GM23338 (cell line): ENCODE results near the gene MTX3. TPM values are rescaled to one million over a fixed set of nuclear protein-coding genes. Genes with fewer than 3 reads are reported as not detected.

Source experiments
- ATAC-seq: fragments of 200-7000 bp; cut with Tn5 transposase; 3 replicates; pipeline ENCODE4 v1.9.1; 2020
- DNase-seq: peaks from one replicate; pipeline ENCODE4 v3.0.0-alpha.2; 2015; ENCODE audit warnings: low spot score
- H2AFZ ChIP-seq: fragments of 200-600 bp; sonication (generic); 2 replicates; pipeline ENCODE4 v1.8.0; 2016; ENCODE audit warnings: antibody characterized with exemption, mild to moderate bottlenecking, moderate library complexity
- H3F3A ChIP-seq: fragments of 200-600 bp; sonication (generic); replicated peaks from 2 replicates; pipeline ENCODE4 v1.8.0; 2017; ENCODE audit warnings: antibody characterized with exemption, mixed run types, low read depth
- H3K27ac ChIP-seq: fragments of 200-600 bp; sonication (generic); 2 replicates; pipeline ENCODE4 v1.6.1; 2016; ENCODE audit warnings: low read depth
- H3K27me3 ChIP-seq: fragments of 200-600 bp; sonication (generic); 2 replicates; pipeline ENCODE4 v1.8.0; 2016; ENCODE audit warnings: mild to moderate bottlenecking, mixed run types, moderate library complexity; ENCODE audit not compliant: insufficient read depth
- H3K36me3 ChIP-seq: fragments of 200-600 bp; sonication (generic); 2 replicates; pipeline ENCODE4 v1.8.0; 2016; ENCODE audit warnings: mild to moderate bottlenecking; ENCODE audit not compliant: insufficient read depth
- H3K4me1 ChIP-seq: fragments of 200-600 bp; sonication (generic); 2 replicates; pipeline ENCODE4 v1.8.0; 2016; ENCODE audit warnings: mild to moderate bottlenecking, moderate library complexity; ENCODE audit not compliant: insufficient read depth
- H3K4me2 ChIP-seq: fragments of 200-600 bp; sonication (generic); 2 replicates; pipeline ENCODE4 v1.7.1; 2017; ENCODE audit warnings: mixed run types
- H3K4me3 ChIP-seq: fragments of 200-600 bp; sonication (generic); 2 replicates; pipeline ENCODE4 v1.6.1; 2016; ENCODE audit warnings: mixed run types
- H3K79me2 ChIP-seq: fragments of 200-600 bp; sonication (generic); replicated peaks from 2 replicates; pipeline ENCODE4 v1.8.0; 2017; ENCODE audit warnings: mild to moderate bottlenecking; ENCODE audit not compliant: insufficient read depth
- H3K9me2 ChIP-seq: fragments of 200-600 bp; sonication (generic); 2 replicates; pipeline ENCODE4 v1.8.0; 2017; ENCODE audit not compliant: insufficient read depth
- H4K20me1 ChIP-seq: fragments of 200-600 bp; sonication (generic); replicated peaks from 2 replicates; pipeline ENCODE4 v1.8.0; 2017; ENCODE audit warnings: mild to moderate bottlenecking; ENCODE audit not compliant: insufficient read depth
- H3K27ac Mint-ChIP-seq: 2 replicates; pipeline ENCODE4 v1.8.0; 2020; ENCODE audit warnings: inconsistent platforms, mild to moderate bottlenecking, moderate library complexity, mixed read lengths
- H3K27me3 Mint-ChIP-seq: 3 replicates; pipeline ENCODE4 v1.8.0; 2022; ENCODE audit warnings: low read depth, mild to moderate bottlenecking, moderate library complexity, mixed read lengths, inconsistent platforms; ENCODE audit not compliant: insufficient read depth, poor library complexity
- H3K36me3 Mint-ChIP-seq: 3 replicates; pipeline ENCODE4 v1.8.0; 2021; ENCODE audit warnings: low read depth, mild to moderate bottlenecking, inconsistent platforms, moderate library complexity, mixed read lengths
- H3K4me1 Mint-ChIP-seq: 3 replicates; pipeline ENCODE4 v1.8.0; 2020; ENCODE audit warnings: mild to moderate bottlenecking, inconsistent platforms, mixed read lengths
- H3K4me3 Mint-ChIP-seq: 3 replicates; pipeline ENCODE4 v1.8.0; 2021; ENCODE audit warnings: moderate library complexity, mild to moderate bottlenecking, inconsistent platforms, mixed read lengths
- H3K9me3 Mint-ChIP-seq: 3 replicates; pipeline ENCODE4 v1.8.0; 2020; ENCODE audit warnings: moderate library complexity, mild to moderate bottlenecking, inconsistent platforms, mixed read lengths
- CREB1 ChIP-seq: fragments of 250-450 bp; sonication (Bioruptor Pico); IDR thresholded peaks from 2 replicates; pipeline ENCODE4 v1.5.0; 2020; ENCODE audit warnings: low read depth, mild to moderate bottlenecking, moderate library complexity
- CTCF ChIP-seq, 2 experiments: fragments of 200-600 bp in 1 of 2; sonication (generic) in 1 of 2; conservative IDR thresholded peaks; 2 replicates each; pipeline versions ENCODE4 v1.5.1 to v1.6.1; 2016 to 2017; ENCODE audit warnings: antibody characterized with exemption in 2 of 2, low read depth in 2 of 2, mild to moderate bottlenecking in 2 of 2, moderate library complexity in 1 of 2
- EZH2 ChIP-seq: fragments of 200-600 bp; sonication (generic); IDR thresholded peaks from one replicate; pipeline ENCODE4 v1.8.0; 2017; ENCODE audit warnings: antibody characterized with exemption, mild to moderate bottlenecking, low read depth; ENCODE audit not compliant: unreplicated experiment
- EZH2phosphoT487 ChIP-seq: fragments of 200-600 bp; sonication (generic); IDR thresholded peaks from one replicate; pipeline ENCODE4 v1.8.1; 2018; ENCODE audit warnings: antibody characterized with exemption; ENCODE audit not compliant: unreplicated experiment
- JUNB ChIP-seq: IDR thresholded peaks from one replicate; pipeline ENCODE4 v1.6.1; 2016; ENCODE audit warnings: antibody characterized with exemption; ENCODE audit not compliant: unreplicated experiment
- NANOG ChIP-seq: IDR thresholded peaks from 2 replicates; pipeline ENCODE4 v1.6.1; 2016; ENCODE audit warnings: antibody characterized with exemption, borderline replicate concordance
- POLR2AphosphoS5 ChIP-seq: IDR thresholded peaks from 2 replicates; pipeline ENCODE4 v1.6.1; 2016; ENCODE audit warnings: antibody characterized with exemption, low read depth
- STAT1 ChIP-seq: IDR thresholded peaks from one replicate; pipeline ENCODE4 v1.6.1; 2016; ENCODE audit warnings: antibody characterized with exemption; ENCODE audit not compliant: unreplicated experiment
- ZNF114 ChIP-seq: fragments of 250-450 bp; sonication (Bioruptor Pico); IDR thresholded peaks from 2 replicates; pipeline ENCODE4 v1.5.0; 2020; ENCODE audit warnings: mild to moderate bottlenecking, moderate library complexity
- ZNF331 ChIP-seq: fragments of 250-450 bp; sonication (Bioruptor Pico); IDR thresholded peaks from 2 replicates; pipeline ENCODE4 v1.5.0; 2020; ENCODE audit warnings: low read depth, mild to moderate bottlenecking, moderate library complexity
- polyA plus RNA-seq: library from polyadenylated mRNA; unstranded; fragments of >200 nt; fragmentation: Nextera tagmentation; extraction: Ambion mirVana; gene quantifications from 2 replicates; pipeline ENCODE4 v1.2.1, GENCODE V29; 2016
- total RNA-seq: library from RNA; depleted of rRNA; stranded (reverse); fragments of >200 nt; shearing (Covaris generic); gene quantifications from 2 replicates; pipeline ENCODE4 v1.2.3, GENCODE V29; 2014
- TF ChIP-seq, protein P1 (sequence below): IDR thresholded peaks from 2 replicates; pipeline ENCODE4 v1.6.1; 2016; ENCODE audit warnings: antibody characterized with exemption
- TF ChIP-seq, protein P2 (sequence below): fragments of 250-450 bp; sonication (Bioruptor Pico); IDR thresholded peaks from 2 replicates; pipeline ENCODE4 v1.5.0; 2020; ENCODE audit warnings: mild to moderate bottlenecking, moderate library complexity
- TF ChIP-seq, protein P3 (sequence below): IDR thresholded peaks from one replicate; pipeline ENCODE4 v1.6.1; 2018; ENCODE audit warnings: antibody characterized with exemption; ENCODE audit not compliant: unreplicated experiment

The MTX3 gene
- total and polyA plus RNA-seq, 2 experiments from 2014 or later, result 11.3 to 33.8 TPM

DNA sequence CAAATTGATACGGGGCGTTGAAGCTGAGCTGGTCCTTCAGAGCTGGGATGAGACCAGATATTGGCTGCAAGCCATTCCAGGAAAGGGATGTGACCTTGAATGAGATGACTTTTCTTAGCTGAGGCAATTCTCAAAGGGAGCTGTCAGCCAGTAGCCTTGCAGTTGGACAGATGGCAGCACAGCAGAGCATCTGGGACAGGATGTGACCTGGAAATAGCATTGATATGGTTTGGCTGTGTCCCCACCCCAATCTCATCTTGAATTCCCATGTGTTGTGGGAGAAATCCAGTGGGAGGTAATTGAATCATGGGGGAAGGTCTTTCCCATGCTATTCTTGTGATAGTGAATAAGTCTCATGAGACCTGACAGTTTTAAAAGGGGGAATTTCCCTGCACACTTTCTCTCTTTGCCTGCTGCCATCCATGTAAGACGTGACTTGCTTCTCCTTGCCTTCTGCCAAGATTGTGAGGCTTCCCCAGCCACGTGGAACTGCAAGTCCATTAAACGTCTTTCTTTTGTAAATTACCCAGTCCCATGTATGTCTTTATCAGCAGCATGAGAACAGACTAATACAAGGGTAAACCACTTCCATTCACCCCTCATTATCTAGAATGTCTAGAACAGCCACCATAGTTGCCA is 19.8 kb upstream of the MTX3 start:
- Histone ChIP-seq H3K4me1 (no peaks in the 10 kb centered on the region), H3K4me3 (no peak overlapping the region), H3K4me2 (no peak overlapping the region), H4K20me1 (no peaks in the 10 kb centered on the region), H3K36me3 (no peaks in the 10 kb centered on the region), H3F3A (no peaks in the 10 kb centered on the region), H3K27me3 (no peaks in the 10 kb centered on the region), H3K9me2 (peaks cover 14% of the 10 kb centered on the region), H2AFZ (no peak overlapping the region), H3K27ac (no peak overlapping the region), H3K79me2 (no peaks in the 10 kb centered on the region)
- ATAC-seq, result no peak
- H3K4me3 Mint-ChIP-seq, result no peak overlapping the region
- no peak for TF ChIP-seq STAT1
- no peak for TF ChIP-seq NANOG
- TF ChIP-seq ZNF331 (CRISPR knock-in tag), result no peak
- TF ChIP-seq, protein P1, sequence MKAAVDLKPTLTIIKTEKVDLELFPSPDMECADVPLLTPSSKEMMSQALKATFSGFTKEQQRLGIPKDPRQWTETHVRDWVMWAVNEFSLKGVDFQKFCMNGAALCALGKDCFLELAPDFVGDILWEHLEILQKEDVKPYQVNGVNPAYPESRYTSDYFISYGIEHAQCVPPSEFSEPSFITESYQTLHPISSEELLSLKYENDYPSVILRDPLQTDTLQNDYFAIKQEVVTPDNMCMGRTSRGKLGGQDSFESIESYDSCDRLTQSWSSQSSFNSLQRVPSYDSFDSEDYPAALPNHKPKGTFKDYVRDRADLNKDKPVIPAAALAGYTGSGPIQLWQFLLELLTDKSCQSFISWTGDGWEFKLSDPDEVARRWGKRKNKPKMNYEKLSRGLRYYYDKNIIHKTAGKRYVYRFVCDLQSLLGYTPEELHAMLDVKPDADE, result no peak
- no peak for TF ChIP-seq JUNB
- no peak for TF ChIP-seq POLR2AphosphoS5
- no peak for TF ChIP-seq ZNF114 (CRISPR knock-in tag)
- no peak for TF ChIP-seq EZH2phosphoT487
- no peak for TF ChIP-seq CTCF (conservative IDR thresholded peaks at IDR 0.05; ENCODE audit: low read depth in 2 of 2)
- TF ChIP-seq EZH2, result no peak
- TF ChIP-seq, protein P2, sequence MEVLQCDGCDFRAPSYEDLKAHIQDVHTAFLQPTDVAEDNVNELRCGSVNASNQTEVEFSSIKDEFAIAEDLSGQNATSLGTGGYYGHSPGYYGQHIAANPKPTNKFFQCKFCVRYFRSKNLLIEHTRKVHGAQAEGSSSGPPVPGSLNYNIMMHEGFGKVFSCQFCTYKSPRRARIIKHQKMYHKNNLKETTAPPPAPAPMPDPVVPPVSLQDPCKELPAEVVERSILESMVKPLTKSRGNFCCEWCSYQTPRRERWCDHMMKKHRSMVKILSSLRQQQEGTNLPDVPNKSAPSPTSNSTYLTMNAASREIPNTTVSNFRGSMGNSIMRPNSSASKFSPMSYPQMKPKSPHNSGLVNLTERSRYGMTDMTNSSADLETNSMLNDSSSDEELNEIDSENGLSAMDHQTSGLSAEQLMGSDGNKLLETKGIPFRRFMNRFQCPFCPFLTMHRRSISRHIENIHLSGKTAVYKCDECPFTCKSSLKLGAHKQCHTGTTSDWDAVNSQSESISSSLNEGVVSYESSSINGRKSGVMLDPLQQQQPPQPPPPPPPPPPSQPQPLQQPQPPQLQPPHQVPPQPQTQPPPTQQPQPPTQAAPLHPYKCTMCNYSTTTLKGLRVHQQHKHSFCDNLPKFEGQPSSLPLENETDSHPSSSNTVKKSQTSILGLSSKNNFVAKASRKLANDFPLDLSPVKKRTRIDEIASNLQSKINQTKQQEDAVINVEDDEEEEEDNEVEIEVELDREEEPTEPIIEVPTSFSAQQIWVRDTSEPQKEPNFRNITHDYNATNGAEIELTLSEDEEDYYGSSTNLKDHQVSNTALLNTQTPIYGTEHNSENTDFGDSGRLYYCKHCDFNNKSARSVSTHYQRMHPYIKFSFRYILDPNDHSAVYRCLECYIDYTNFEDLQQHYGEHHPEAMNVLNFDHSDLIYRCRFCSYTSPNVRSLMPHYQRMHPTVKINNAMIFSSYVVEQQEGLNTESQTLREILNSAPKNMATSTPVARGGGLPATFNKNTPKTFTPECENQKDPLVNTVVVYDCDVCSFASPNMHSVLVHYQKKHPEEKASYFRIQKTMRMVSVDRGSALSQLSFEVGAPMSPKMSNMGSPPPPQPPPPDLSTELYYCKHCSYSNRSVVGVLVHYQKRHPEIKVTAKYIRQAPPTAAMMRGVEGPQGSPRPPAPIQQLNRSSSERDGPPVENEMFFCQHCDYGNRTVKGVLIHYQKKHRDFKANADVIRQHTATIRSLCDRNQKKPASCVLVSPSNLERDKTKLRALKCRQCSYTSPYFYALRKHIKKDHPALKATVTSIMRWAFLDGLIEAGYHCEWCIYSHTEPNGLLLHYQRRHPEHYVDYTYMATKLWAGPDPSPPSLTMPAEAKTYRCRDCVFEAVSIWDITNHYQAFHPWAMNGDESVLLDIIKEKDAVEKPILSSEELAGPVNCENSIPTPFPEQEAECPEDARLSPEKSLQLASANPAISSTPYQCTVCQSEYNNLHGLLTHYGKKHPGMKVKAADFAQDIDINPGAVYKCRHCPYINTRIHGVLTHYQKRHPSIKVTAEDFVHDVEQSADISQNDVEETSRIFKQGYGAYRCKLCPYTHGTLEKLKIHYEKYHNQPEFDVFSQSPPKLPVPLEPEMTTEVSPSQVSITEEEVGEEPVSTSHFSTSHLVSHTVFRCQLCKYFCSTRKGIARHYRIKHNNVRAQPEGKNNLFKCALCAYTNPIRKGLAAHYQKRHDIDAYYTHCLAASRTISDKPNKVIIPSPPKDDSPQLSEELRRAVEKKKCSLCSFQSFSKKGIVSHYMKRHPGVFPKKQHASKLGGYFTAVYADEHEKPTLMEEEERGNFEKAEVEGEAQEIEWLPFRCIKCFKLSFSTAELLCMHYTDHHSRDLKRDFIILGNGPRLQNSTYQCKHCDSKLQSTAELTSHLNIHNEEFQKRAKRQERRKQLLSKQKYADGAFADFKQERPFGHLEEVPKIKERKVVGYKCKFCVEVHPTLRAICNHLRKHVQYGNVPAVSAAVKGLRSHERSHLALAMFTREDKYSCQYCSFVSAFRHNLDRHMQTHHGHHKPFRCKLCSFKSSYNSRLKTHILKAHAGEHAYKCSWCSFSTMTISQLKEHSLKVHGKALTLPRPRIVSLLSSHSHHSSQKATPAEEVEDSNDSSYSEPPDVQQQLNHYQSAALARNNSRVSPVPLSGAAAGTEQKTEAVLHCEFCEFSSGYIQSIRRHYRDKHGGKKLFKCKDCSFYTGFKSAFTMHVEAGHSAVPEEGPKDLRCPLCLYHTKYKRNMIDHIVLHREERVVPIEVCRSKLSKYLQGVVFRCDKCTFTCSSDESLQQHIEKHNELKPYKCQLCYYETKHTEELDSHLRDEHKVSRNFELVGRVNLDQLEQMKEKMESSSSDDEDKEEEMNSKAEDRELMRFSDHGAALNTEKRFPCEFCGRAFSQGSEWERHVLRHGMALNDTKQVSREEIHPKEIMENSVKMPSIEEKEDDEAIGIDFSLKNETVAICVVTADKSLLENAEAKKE (CRISPR knock-in tag), result no peak
- no peak for TF ChIP-seq CREB1 (CRISPR knock-in tag)
- TF ChIP-seq, protein P3, sequence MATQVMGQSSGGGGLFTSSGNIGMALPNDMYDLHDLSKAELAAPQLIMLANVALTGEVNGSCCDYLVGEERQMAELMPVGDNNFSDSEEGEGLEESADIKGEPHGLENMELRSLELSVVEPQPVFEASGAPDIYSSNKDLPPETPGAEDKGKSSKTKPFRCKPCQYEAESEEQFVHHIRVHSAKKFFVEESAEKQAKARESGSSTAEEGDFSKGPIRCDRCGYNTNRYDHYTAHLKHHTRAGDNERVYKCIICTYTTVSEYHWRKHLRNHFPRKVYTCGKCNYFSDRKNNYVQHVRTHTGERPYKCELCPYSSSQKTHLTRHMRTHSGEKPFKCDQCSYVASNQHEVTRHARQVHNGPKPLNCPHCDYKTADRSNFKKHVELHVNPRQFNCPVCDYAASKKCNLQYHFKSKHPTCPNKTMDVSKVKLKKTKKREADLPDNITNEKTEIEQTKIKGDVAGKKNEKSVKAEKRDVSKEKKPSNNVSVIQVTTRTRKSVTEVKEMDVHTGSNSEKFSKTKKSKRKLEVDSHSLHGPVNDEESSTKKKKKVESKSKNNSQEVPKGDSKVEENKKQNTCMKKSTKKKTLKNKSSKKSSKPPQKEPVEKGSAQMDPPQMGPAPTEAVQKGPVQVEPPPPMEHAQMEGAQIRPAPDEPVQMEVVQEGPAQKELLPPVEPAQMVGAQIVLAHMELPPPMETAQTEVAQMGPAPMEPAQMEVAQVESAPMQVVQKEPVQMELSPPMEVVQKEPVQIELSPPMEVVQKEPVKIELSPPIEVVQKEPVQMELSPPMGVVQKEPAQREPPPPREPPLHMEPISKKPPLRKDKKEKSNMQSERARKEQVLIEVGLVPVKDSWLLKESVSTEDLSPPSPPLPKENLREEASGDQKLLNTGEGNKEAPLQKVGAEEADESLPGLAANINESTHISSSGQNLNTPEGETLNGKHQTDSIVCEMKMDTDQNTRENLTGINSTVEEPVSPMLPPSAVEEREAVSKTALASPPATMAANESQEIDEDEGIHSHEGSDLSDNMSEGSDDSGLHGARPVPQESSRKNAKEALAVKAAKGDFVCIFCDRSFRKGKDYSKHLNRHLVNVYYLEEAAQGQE, result no peak
- peaks cover 2% of the 10 kb centered on the region for H3K27me3 Mint-ChIP-seq
- H3K4me1 Mint-ChIP-seq, result peaks cover 5% of the 10 kb centered on the region; the same call in 2 of the 3 replicates
- H3K27ac Mint-ChIP-seq, result no peak overlapping the region
- no peaks in the 10 kb centered on the region for H3K9me3 Mint-ChIP-seq
- no peak for DNase-seq
- peaks cover 11% of the 10 kb centered on the region; the same call in 2 of the 3 replicates for H3K36me3 Mint-ChIP-seq
